Astrocyte of the cerebellum (primary cell): Measurements from ENCODE around the gene MRPL38.

Source experiments
- DNase-seq: peaks from one replicate; pipeline ENCODE4 v3.0.0-alpha.2; 2011; ENCODE audit warnings: low read depth
- H3K4me3 ChIP-seq: 2 replicates; pipeline ENCODE4 v1.5.1; 2011; ENCODE audit warnings: mild to moderate bottlenecking, low read depth, low read length, moderate library complexity
- CTCF ChIP-seq: IDR thresholded peaks from 2 replicates; pipeline ENCODE4 v1.5.1; 2012; ENCODE audit warnings: low read length, low read depth, moderate library complexity, mild to moderate bottlenecking; ENCODE audit errors: missing control alignments
- in situ Hi-C: cut with HindIII; loops from 2 replicates; pipeline ENCODE4 v1.10.0; 2017; ENCODE audit warnings: low sequenced_read_pairs

Gene MRPL38

GRCh38 chr17:75914643-75915267, 10.1 kb upstream of the MRPL38 start:
- TF ChIP-seq CTCF = no peak
- H3K4me3 ChIP-seq = no peak overlapping the region
- in situ Hi-C loops = no loop called here
- no peak for DNase-seq

DNA sequence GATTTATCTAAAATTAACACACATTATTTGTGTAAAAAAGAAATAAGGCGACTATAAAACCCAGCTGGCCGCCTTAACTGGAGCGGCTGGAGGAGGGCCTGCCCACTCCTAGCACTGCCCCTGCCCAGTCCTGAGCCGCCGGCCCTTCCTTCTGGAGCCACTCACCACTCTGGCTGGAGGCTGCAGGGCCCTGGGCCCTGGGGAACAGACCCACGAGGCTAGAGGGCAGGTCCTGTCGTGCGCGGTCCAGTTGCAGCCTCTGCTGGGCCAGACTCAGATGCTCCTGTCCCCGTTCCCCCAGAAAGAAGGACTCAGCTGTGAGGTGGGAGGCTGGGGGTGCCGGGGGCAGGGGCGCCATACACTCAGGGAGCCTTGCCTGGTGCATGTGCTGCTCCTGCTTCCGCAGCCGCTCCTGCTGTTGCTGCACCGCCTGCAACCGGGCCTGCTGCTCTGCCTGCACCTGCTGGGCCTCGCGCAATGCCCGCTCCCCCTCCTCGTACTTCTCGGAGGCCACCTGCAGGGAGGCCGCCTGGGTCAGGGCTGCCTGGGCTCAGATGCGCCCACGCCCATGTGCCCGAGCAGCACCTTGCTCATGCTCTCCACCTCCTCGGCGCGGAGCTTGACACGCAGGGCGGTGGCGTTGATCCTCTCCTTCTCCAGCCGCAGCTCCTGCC, 9.0 kb upstream of the MRPL38 start:
- no peak for DNase-seq
- in situ Hi-C loops = no loop called here
- no peak overlapping the region for H3K4me3 ChIP-seq
- TF ChIP-seq CTCF = no peak

GRCh38 chr17:75910699-75911098, 6.0 kb upstream of the MRPL38 start:
- in situ Hi-C loops = no loop called here
- no peak overlapping the region for H3K4me3 ChIP-seq
- DNase-seq = no peak
- TF ChIP-seq CTCF = no peak

DNA sequence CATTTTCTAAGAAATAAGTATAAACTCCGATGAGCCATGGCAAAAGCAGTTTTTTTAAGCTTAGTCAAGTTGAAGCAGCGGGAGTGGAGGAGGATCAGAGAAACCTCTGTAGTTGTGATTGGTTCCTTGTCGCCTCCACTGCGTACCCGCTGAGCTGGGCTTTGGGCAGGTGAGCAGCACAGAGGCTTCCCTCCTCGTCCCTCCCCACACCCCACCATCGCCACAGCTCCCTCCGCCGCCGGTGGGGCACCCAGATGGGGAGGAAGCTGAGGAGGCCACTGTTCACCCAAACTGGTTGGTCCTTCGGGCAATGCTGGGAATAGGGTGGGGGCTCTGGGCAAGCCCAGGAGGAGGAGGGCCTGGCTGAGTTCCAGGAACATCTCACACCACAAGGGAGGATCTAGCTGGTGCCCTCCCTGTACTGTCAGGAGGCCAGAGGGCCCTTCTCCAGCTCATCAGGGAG, 5.2 kb upstream of the MRPL38 start:
- in situ Hi-C loops = no loop called here
- no peak overlapping the region for H3K4me3 ChIP-seq
- no peak for TF ChIP-seq CTCF
- no peak for DNase-seq

DNA sequence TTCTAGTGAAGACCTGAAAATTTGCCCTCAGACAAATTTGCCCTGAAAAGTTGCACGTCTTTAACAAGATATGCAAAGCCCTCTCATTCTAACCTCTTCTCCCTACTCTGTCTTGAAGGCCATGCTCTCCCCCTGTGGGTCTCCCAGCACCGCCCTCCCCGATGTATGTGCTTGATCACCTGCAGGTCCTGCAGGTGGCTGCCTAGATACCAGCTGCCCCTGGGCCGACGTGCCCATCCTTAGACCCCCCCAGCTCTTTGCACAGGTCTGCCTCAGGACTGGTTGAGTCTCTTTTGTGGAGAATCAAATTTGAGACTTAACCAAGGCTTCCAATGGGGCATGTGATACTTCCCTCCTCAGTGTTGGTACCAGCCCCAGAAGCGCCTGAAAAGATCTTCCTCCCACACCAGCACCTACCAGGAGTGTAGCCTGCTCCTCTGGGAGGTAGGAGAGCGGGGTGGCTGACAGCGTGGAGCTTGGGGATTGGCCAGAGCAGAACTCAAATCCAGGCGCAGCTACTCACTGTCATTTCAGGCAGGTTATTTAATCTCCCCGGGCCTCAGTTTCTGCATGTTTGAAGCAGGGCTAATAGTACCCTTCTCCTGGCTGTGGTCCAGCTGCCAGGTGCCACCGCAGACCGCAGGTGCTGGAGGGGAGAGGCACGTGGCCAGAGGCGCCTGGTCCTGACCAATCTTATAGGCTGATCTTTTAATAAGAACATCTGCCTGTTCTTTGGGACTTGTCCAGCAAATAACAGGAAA, 4.5 kb upstream of the MRPL38 start:
- DNase-seq = no peak
- in situ Hi-C loops = no loop called here
- TF ChIP-seq CTCF = no peak
- no peak overlapping the region for H3K4me3 ChIP-seq

DNA sequence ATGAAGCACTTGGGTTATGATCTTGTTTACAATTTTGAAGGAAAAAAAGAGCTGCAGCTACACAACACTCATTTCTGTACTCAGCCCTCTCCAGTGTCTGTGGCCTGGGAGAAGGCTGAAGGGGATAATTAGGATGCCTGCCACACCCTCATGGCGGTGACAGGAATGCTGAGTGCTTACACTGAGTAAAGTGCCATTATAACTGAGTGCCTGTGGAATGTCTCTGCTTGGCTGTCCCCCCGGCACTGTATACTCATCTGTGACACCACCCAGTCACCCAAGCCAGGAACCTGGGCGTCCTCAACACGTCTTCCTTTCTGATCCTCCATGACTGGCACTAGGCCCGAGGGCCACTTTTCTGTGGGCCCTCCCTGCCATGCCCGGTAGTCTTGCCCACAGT, 3.5 kb upstream of the MRPL38 start:
- in situ Hi-C loops = no loop called here
- no peak for TF ChIP-seq CTCF

More for the DNA sequence above, 3.5 kb upstream of the MRPL38 start:
- no peak for DNase-seq
- no peak overlapping the region for H3K4me3 ChIP-seq
